Heart left ventricle (tissue), 16 donors: ENCODE results near the gene MBD1. TPM values are rescaled to one million over a fixed set of nuclear protein-coding genes. Genes with fewer than 3 reads are reported as not detected.
A peak's percentile ranks its signal among the peaks of the same experiment; 100 is the strongest.
"Not testable (repeated sequence)": the region's sequence is repeated elsewhere in the genome, so short reads cannot be mapped to it uniquely, and the experiment has no call there.

Source experiments
- ATAC-seq, 4 donors: fragments of 200-7000 bp; cut with Tn5 transposase; one replicate each; pipeline ENCODE4 v1.9.1; 2020 to 2022; ENCODE audit warnings: moderate library complexity in 4 of 4, mild to moderate bottlenecking in 3 of 4, moderate number of reproducible peaks in 1 of 4
- DNase-seq, 5 donors: peaks; one replicate each; pipeline ENCODE4 v3.0.0-alpha.2; 2020
- H3K27ac ChIP-seq, 12 donors: fragments of 200-600 bp; sonication (generic) in 4 of 12; one replicate each; pipeline versions ENCODE4 v1.5.0 to v1.8.0; 2016 to 2022; ENCODE audit warnings: mild to moderate bottlenecking in 2 of 12
- H3K27me3 ChIP-seq, 9 donors: fragments of 200-600 bp; sonication (generic) in 2 of 9; one replicate each; pipeline versions ENCODE4 v1.5.1 to v1.8.0; 2016 to 2022; ENCODE audit warnings: mild to moderate bottlenecking in 3 of 9
- H3K36me3 ChIP-seq, 9 donors: fragments of 200-600 bp; sonication (generic) in 2 of 9; one replicate each; pipeline versions ENCODE4 v1.5.0 to v1.8.0; 2018 to 2022; ENCODE audit warnings: mild to moderate bottlenecking in 2 of 9
- H3K4me1 ChIP-seq, 12 donors: fragments of 200-600 bp; sonication (generic) in 4 of 12; one replicate each; pipeline versions ENCODE4 v1.5.0 to v1.8.0; 2016 to 2022; ENCODE audit warnings: mild to moderate bottlenecking in 3 of 12
- H3K4me3 ChIP-seq, 12 donors: fragments of 200-600 bp; sonication (generic) in 4 of 12; one replicate each; pipeline versions ENCODE4 v1.5.0 to v1.8.0; 2017 to 2022; ENCODE audit warnings: mild to moderate bottlenecking in 9 of 12, moderate library complexity in 4 of 12
- H3K9me3 ChIP-seq, 12 donors: fragments of 200-600 bp; sonication (generic) in 4 of 12; one replicate each; pipeline versions ENCODE4 v1.5.0 to v1.8.0; 2016 to 2022; ENCODE audit warnings: mild to moderate bottlenecking in 1 of 12
- POLR2A ChIP-seq, 2 donors: fragments of 450-650 bp; IDR thresholded peaks; one replicate each; pipeline ENCODE4 v1.6.1; 2017; ENCODE audit warnings: antibody characterized with exemption in 2 of 2, mild to moderate bottlenecking in 2 of 2, moderate library complexity in 2 of 2
- WGBS, 4 donors: extraction: QIAGEN DNeasy Blood & Tissue Kit in 2 of 4; methylation state at CpG; one replicate each; pipeline versions ENCODE4 v1.1.5 to v1.1.7; 2013 to 2018; 5-methylcytosine and 5-hydroxymethylcytosine counted together
- intact Hi-C, 10 donors: fragments of 100-400 bp; cut with DNase I; formaldehyde crosslinking; loops; one replicate each; pipeline versions ENCODE4 v1.11.1 to v1.14.2; 2022
- polyA plus RNA-seq, 2 donors: library from polyadenylated mRNA; stranded (reverse); fragments of 200-250 nt; gene quantifications; one replicate each; pipeline ENCODE4 v1.2.3, GENCODE V29; 2013
- total RNA-seq, 9 donors: library from RNA; depleted of rRNA in 2 of 9; stranded (reverse); fragments of >200 nt in 2 of 9; fragmentation: NEBNext Ultra II Directional in 3 of 9; extraction: Animal tissue kit (Norgen Biotek cat#: 25700) in 3 of 9; gene quantifications; one replicate each; pipeline versions ENCODE4 v1.1.0 to v1.2.4, GENCODE V29; 2016 to 2023
- TF ChIP-seq, protein P1 (sequence below), 12 donors: fragments of 200-600 bp; sonication (generic) in 4 of 12; IDR thresholded peaks; one replicate each; pipeline versions ENCODE4 v1.5.0 to v1.8.0; 2018 to 2022; ENCODE audit warnings: antibody characterized with exemption in 12 of 12, mild to moderate bottlenecking in 5 of 12
- donor health status: ischemic (EF 13 %, LVEDD 7.1; RV severe dilation, severe dysfunction).
- donor health status: healthy with polysubstance abuse.
- donor health status: DM: no; HTN: yes; CAD: no.
- donor health status: DM: no; HTN: no; CAD: no.
- donor health status: ischemic (EF 25% LVEDD 6.9; RV normal size, moderate dysfunction).
- donor health status: ischemic (EF 25% LVEDD 5.7; RV mildly dilated, moderate dysfunction).
- donor health status: healthy.
- donor health status: DM: yes; HTN: yes; CAD: no.
- donor health status: ischemic (EF 35%, LVEDD 5.7; RV mildly dilated, moderate dysfunction).
- donor health status: nonischemic (EF 11% LVEDD 7.7; RV severe dilation, severe dysfunction).
- donor health status: DM: yes; HTN: yes; CAD: no.
- donor health status: PGD.
- donor health status: ischemic (EF 29% LVEDD 5.4; RV normal size, mild dysfunction).
- donor health status: nonischemic (EF 23%, LVEDD 6.1; RV moderate dilation, normal function).

Gene MBD1
- total and polyA plus RNA-seq, 11 donors: 22.4 to 87.7 (median 51.4) TPM

DNA sequence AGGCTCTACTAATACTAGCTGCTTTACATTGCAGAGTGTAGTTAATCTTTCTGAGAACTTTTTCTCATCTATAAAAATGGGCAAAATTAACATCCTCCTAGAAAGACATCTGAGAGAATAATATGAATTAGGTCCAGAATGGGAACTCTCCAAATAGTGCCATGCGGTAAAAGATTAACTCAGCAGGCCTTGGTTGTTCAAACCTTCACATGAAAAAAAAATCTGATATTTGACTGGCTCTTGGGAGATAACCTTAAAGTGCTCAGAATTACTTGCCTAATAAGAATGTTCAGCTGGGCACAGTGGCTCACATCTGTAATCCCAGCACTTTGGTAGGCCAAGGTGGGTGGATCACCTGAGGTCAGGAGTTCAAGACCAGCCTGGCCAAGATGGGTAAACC, 11.7 kb upstream of the MBD1 start:
- intact Hi-C loops: loop anchor here in 1 of 10 donors (10.0 kb wide), 1 partner anchor 82 kb away; the partner anchor contains the start of gene SKA1
- Histone ChIP-seq H3K4me1 (peaks cover 0 to 16% (median under 1%) of the 10 kb centered on the region in 12 donors), H3K4me3 (no peak overlapping the region), H3K9me3 (no peaks in the 10 kb centered on the region), H3K27ac (no peak overlapping the region), H3K36me3 (no peaks in the 10 kb centered on the region), H3K27me3 (peaks cover 0 to under 1% (median 0%) of the 10 kb centered on the region in 9 donors)
- WGBS, 4 donors: 86 to 95% (median 88%) methylated on average over 1 of the region's 1 CpG
- TF ChIP-seq POLR2A (IDR thresholded peaks at IDR 0.05): no peak
- TF ChIP-seq, protein P1, sequence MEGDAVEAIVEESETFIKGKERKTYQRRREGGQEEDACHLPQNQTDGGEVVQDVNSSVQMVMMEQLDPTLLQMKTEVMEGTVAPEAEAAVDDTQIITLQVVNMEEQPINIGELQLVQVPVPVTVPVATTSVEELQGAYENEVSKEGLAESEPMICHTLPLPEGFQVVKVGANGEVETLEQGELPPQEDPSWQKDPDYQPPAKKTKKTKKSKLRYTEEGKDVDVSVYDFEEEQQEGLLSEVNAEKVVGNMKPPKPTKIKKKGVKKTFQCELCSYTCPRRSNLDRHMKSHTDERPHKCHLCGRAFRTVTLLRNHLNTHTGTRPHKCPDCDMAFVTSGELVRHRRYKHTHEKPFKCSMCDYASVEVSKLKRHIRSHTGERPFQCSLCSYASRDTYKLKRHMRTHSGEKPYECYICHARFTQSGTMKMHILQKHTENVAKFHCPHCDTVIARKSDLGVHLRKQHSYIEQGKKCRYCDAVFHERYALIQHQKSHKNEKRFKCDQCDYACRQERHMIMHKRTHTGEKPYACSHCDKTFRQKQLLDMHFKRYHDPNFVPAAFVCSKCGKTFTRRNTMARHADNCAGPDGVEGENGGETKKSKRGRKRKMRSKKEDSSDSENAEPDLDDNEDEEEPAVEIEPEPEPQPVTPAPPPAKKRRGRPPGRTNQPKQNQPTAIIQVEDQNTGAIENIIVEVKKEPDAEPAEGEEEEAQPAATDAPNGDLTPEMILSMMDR (IDR thresholded peaks at IDR 0.05): no peak
- DNase-seq (no peak), ATAC-seq (no peak)

DNA sequence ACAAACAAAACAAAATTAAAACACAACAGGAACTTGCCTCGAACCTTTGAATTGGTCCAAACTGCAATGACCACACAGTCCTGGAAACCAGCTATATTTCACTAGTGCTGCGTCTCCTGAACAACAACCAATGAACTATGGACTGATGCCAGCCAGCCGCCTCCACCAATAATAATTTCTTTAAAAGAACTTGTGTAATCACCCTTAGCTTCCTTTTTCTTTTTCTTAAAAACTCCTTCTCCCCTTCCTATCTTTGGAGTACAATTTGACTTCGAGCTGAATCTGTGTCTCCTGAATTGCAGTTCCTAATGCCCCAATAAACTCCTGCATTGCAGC, 7.8 kb upstream of the MBD1 start:
- no peak for ATAC-seq
- Histone ChIP-seq H3K4me3 (no peak overlapping the region), H3K4me1 (peaks cover 0 to 20% (median 0%) of the 10 kb centered on the region in 12 donors), H3K9me3 (no peaks in the 10 kb centered on the region), H3K27ac (no peak overlapping the region), H3K36me3 (peaks cover 0 to 16% (median 8%) of the 10 kb centered on the region in 9 donors), H3K27me3 (no peaks in the 10 kb centered on the region)
- no peak for TF ChIP-seq POLR2A (IDR thresholded peaks at IDR 0.05)
- TF ChIP-seq, protein P1 (IDR thresholded peaks at IDR 0.05): no peak
- no peak for DNase-seq
- 92 to 94% (median 93%) methylated on average over 4 of the region's 4 CpGs for WGBS, 4 donors
- intact Hi-C loops: loop anchor here in 6 of 10 donors (5.0 to 10.0 kb wide), 8 partner anchors 83 to 794 kb away; partner anchors contain the start of genes RPL17 (in 2 of the 6), ACAA2 (in 1 of the 6), ELAC1 (in 1 of the 6) and ME2 (in 1 of the 6)

DNA sequence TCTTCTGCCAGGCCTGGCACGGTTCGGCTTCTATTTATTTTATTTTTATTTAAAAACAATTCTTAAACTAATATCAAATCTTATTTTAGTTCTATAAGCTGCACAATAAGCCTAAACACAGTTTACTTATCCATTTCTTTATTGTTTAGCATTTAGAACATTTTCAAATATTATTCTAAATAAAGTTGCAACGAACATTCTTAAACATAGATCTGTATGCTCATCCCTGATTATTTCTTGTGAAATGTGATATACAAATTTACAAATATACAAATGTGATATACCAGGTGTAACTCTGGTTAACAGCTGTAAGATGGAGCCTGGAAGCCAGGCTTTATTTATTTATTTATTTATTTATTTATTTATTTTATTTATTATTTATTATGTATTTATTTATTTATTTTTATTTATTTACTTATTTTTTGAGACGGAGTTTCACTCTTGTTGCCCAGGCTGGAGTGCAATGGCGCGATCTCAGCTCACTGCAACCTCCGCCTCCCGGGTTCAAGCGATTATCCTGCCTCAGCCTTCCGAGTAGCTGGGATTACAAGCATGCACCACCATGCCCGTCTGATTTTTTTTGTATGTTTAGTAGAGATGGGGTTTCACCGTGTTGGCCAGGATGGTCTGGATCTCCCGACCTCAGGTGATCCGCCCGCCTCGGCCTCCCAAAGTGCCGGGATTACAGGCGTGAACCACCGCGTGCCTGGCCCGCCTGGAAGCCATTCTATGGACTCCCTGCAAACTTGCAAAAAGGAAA, 7.2 kb upstream of the MBD1 start:
- 77 to 79% (median 78%) methylated on average over 21 of the region's 21 CpGs for WGBS, 4 donors
- intact Hi-C loops: loop anchor here in 6 of 10 donors (5.0 to 10.0 kb wide), 8 partner anchors 84 to 794 kb away; partner anchors contain the start of genes RPL17 (in 2 of the 6), ACAA2 (in 1 of the 6), ELAC1 (in 1 of the 6) and ME2 (in 1 of the 6)
- ATAC-seq: not testable (repeated sequence)

DNA sequence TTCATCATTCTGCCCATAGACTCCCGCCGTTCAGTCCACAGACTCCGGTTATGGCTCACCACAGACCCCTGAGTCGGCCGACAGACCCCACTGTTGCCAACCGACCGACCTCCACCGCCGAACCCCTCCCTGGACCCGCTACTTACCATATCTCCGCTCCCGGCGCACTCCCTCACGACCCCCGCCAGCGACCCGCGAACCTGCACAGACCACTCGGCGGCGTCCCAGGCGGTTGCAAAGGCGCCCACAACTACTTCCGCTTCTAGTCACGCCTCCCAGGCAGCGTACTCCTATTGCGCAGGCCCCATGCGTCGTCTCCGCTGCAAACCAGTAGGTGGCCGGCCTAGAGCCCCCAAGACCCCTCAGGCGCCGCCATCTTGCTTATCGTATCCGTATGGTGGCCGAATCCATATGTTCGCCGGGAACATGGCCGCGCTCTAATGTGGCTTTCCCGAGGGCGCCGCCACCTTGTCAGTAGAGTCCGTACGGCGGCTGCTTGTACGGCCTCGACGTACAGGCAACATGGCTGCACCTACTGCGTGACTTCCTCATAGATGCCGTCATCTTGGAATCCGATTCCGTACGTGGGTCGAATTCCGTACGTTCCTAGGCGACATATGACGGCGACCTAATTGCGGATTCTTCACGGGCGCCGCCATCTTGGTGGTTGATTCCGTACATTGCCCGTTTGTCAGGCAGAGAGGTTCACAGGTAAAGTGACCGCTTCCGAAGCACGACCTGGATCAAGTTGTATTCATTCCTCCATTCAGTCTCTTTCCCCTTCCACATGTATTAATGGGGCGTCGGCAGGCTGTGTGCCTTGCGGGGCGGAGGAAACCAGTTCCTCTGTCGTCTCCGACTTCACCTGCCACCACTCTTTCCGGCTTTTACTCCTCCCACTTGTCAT, 6.4 kb upstream of the MBD1 start, which contains the start of gene CXXC1:
CXXC1 (minus strand) TSS at position 252 of the 907 bp plus-strand sequence; CDS start at position 149, 103 bp downstream.
- Histone ChIP-seq H3K27ac (peak within 1 kb of the TSS; percentile 45 to 94 (median 86)), H3K27me3 (no peaks in the 10 kb centered on the region), H3K4me1 (peaks cover 0 to 20% (median 0%) of the 10 kb centered on the region in 12 donors), H3K4me3 (peak within 1 kb of the TSS; percentile 55 to 90 (median 77)), H3K36me3 (peaks cover 0 to 29% (median 17%) of the 10 kb centered on the region in 9 donors), H3K9me3 (no peaks in the 10 kb centered on the region)
- WGBS, 4 donors: 0 to 1% (median 0%) methylated on average over 23 to 76 of the region's 76 CpGs
- peak; percentile 95 to 97 (median 96) for ATAC-seq
- DNase-seq: peak; percentile 97 to 99 (median 98)
- intact Hi-C loops: loop anchor here in 6 of 10 donors (5.0 to 10.0 kb wide), 8 partner anchors 85 to 793 kb away; partner anchors contain the start of genes RPL17 (in 2 of the 6), ACAA2 (in 1 of the 6), ELAC1 (in 1 of the 6) and ME2 (in 1 of the 6)
- TF ChIP-seq, protein P1 (IDR thresholded peaks at IDR 0.05): peak; percentile 36 to 63 (median 48)
- TF ChIP-seq POLR2A (IDR thresholded peaks at IDR 0.05): peak in 1 of 2 donors; percentile 44

More for the DNA sequence above, 7.2 kb upstream of the MBD1 start:
- H3K4me3 ChIP-seq: peak overlapping the region; percentile 55 to 90 (median 77)
- not testable (repeated sequence) for DNase-seq, H3K9me3 ChIP-seq, H3K27me3 ChIP-seq
- peaks cover 0 to 20% (median 0%) of the 10 kb centered on the region in 12 donors for H3K4me1 ChIP-seq
- H3K36me3 ChIP-seq: peaks cover 0 to 21% (median 11%) of the 10 kb centered on the region in 9 donors
- H3K27ac ChIP-seq: peak overlapping the region; percentile 40 to 94 (median 86)
